ENCODE results near the gene MGP.
A peak's percentile ranks its signal among the peaks of the same experiment; 100 is the strongest.

The MGP gene

GRCh38 chr12:14896521-14897169 is 11.0 kb upstream of the MGP start:
- no peak for DNase-seq (ENCODE audit: extremely low read depth, low read depth)
- H3K4me3 ChIP-seq (replicated peaks; ENCODE audit: low read depth, low read length) = no peak overlapping the region
- TF ChIP-seq CTCF (IDR thresholded peaks at IDR 0.05; ENCODE audit: low read depth, low read length, missing control alignments) = no peak

- no peak for DNase-seq (ENCODE audit: extremely low read depth, low read depth)
- no peak for TF ChIP-seq CTCF (IDR thresholded peaks at IDR 0.05; ENCODE audit: low read depth, low read length, missing control alignments)
- H3K4me3 ChIP-seq (replicated peaks; ENCODE audit: low read depth, low read length) = no peak overlapping the region
Measured at GRCh38 chr12:14893506-14894250, 8.0 kb upstream of the MGP start.

- no peak for DNase-seq (ENCODE audit: extremely low read depth, low read depth)
- peak; percentile 6 for TF ChIP-seq CTCF (IDR thresholded peaks at IDR 0.05; ENCODE audit: low read depth, low read length, missing control alignments)
- no peak overlapping the region for H3K4me3 ChIP-seq (replicated peaks; ENCODE audit: low read depth, low read length)
Measured at GRCh38 chr12:14892726-14893505, 7.3 kb upstream of the MGP start.

- no peak for TF ChIP-seq CTCF (IDR thresholded peaks at IDR 0.05; ENCODE audit: low read depth, low read length, missing control alignments)
- DNase-seq (ENCODE audit: extremely low read depth, low read depth) = no peak
- no peak overlapping the region for H3K4me3 ChIP-seq (replicated peaks; ENCODE audit: low read depth, low read length)
Measured at GRCh38 chr12:14890701-14891100, 5.0 kb upstream of the MGP start.

- TF ChIP-seq CTCF (IDR thresholded peaks at IDR 0.05; ENCODE audit: low read depth, low read length, missing control alignments) = no peak
- H3K4me3 ChIP-seq (replicated peaks; ENCODE audit: low read depth, low read length) = no peak overlapping the region
- DNase-seq (ENCODE audit: extremely low read depth, low read depth) = no peak
Measured at GRCh38 chr12:14886271-14886670, 617 bp upstream of the MGP start.

- peak overlapping the region; percentile 7; the same call in 1 of the 2 replicates for H3K4me3 ChIP-seq (replicated peaks; ENCODE audit: low read depth, low read length)
- TF ChIP-seq CTCF (IDR thresholded peaks at IDR 0.05; ENCODE audit: low read depth, low read length, missing control alignments) = no peak
- no peak for DNase-seq (ENCODE audit: extremely low read depth, low read depth)
Measured at GRCh38 chr12:14884458-14884878, 1.2 kb downstream of the MGP start.

All from HFF-Myc (cell line).